ENCODE results near the gene MAVS. TPM values are rescaled to one million over a fixed set of nuclear protein-coding genes. Genes with fewer than 3 reads are reported as not detected.

Gene MAVS
- total RNA-seq, 1 donor from 2014 or later: 35.2 TPM

DNA sequence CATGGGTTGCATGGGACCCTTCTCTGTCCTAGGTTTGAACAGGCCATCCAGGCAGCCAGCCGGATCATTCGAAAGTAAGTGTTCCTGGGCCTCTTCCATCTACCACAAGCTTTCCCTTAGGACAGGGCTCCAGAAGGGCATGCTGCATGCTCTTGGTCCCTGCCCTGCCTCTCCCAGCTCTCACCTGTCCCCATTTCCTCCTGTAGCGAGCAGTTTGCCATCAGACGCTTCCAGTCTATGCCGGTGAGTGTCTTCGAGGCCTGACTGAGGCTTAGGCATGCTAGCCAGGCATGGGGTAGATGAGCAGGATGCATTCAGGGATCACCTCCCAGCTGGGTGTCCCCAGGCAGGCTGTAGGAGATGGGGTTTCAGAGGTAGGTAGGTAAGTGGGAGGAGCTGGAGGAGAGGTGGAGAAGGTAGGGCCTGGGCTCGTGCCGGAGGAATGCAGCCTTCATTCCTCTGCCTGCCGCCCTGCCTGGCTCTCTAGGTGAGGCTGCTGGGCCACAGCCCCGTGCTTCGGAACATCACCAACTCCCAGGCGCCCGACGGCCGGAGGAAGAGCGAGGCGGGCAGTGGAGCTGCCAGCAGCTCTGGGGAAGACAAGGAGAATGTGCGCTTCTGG is 46.3 kb upstream of the MAVS start:
- Histone ChIP-seq H3K4me3 (no peak overlapping the region), H3K27me3 (no peaks in the 10 kb centered on the region), H3K9me3 (no peaks in the 10 kb centered on the region), H3K36me3 (peaks cover 49 to 50% of the 10 kb centered on the region in 2 donors), H3K27ac (peak overlapping the region in 1 of 2 donors; percentile 23), H3K4me1 (peaks cover 14 to 18% of the 10 kb centered on the region in 2 donors)
- DNase-seq (ENCODE audit: low spot score in 2 of 2): no peak
- TF ChIP-seq CTCF (IDR thresholded peaks at IDR 0.05): no peak
- intact Hi-C loops (cut with DNase I): no loop called here

- intact Hi-C loops (cut with DNase I): no loop called here
- Histone ChIP-seq H3K27ac (no peak overlapping the region), H3K36me3 (peaks cover 49 to 52% of the 10 kb centered on the region in 2 donors), H3K4me1 (peaks cover 14 to 20% of the 10 kb centered on the region in 2 donors), H3K27me3 (no peaks in the 10 kb centered on the region), H3K4me3 (no peak overlapping the region), H3K9me3 (no peaks in the 10 kb centered on the region)
- DNase-seq (ENCODE audit: low spot score in 2 of 2): no peak
- TF ChIP-seq CTCF (IDR thresholded peaks at IDR 0.05): no peak
These were observed 45.8 kb upstream of the MAVS start for GRCh38 chr20:3800878-3801260.

GRCh38 chr20:3801299-3801698 is 45.3 kb upstream of the MAVS start:
- intact Hi-C loops (cut with DNase I): no loop called here
- no peak overlapping the region for H3K27ac ChIP-seq
- no peak for DNase-seq (ENCODE audit: low spot score in 2 of 2)
- peaks cover 0 to 2% of the 10 kb centered on the region in 2 donors for H3K9me3 ChIP-seq
- no peaks in the 10 kb centered on the region for H3K27me3 ChIP-seq
- TF ChIP-seq CTCF (IDR thresholded peaks at IDR 0.05): no peak
- no peak overlapping the region for H3K4me3 ChIP-seq
- peaks cover 49 to 52% of the 10 kb centered on the region in 2 donors for H3K36me3 ChIP-seq
- H3K4me1 ChIP-seq: peaks cover 14 to 24% of the 10 kb centered on the region in 2 donors

DNA sequence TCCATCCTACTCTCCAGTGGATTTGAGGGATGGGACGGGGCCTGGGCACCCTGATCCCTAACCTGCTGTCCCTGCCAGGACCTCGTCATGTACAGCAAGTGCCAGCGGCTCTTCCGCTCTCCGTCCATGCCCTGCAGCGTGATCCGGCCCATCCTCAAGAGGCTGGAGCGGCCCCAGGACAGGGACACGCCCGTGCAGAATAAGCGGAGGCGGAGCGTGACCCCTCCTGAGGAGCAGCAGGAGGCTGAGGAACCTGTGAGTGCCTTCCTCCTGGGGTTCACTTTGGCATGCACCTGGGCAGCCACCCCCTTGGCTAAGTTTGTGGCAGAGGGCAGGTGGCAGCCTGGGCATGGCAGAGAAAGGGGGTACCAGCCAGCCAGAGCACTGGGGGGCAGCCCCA is 44.8 kb upstream of the MAVS start:
- peaks cover 0 to 3% of the 10 kb centered on the region in 2 donors for H3K9me3 ChIP-seq
- peaks cover 49 to 52% of the 10 kb centered on the region in 2 donors for H3K36me3 ChIP-seq
- no peak overlapping the region for H3K4me3 ChIP-seq
- intact Hi-C loops (cut with DNase I): no loop called here
- H3K27ac ChIP-seq: no peak overlapping the region
- peaks cover 15 to 22% of the 10 kb centered on the region in 2 donors for H3K4me1 ChIP-seq
- no peak for TF ChIP-seq CTCF (IDR thresholded peaks at IDR 0.05)
- no peak for DNase-seq (ENCODE audit: low spot score in 2 of 2)
- no peaks in the 10 kb centered on the region for H3K27me3 ChIP-seq

GRCh38 chr20:3802524-3803239 is 44.0 kb upstream of the MAVS start:
- intact Hi-C loops (cut with DNase I): no loop called here
- Histone ChIP-seq H3K4me1 (peaks cover 19 to 25% of the 10 kb centered on the region in 2 donors), H3K36me3 (peaks cover 49 to 52% of the 10 kb centered on the region in 2 donors), H3K4me3 (no peak overlapping the region), H3K27me3 (no peaks in the 10 kb centered on the region), H3K27ac (no peak overlapping the region), H3K9me3 (peaks cover 0 to 3% of the 10 kb centered on the region in 2 donors)
- no peak for DNase-seq (ENCODE audit: low spot score in 2 of 2)
- TF ChIP-seq CTCF (IDR thresholded peaks at IDR 0.05): no peak
